ENCODE results near the gene NIPBL. TPM values are rescaled to one million over a fixed set of nuclear protein-coding genes. Genes with fewer than 3 reads are reported as not detected.

The NIPBL gene
- total and polyA plus RNA-seq, 2 of the 8 experiments (the other 6 are each of a cell fraction or from before 2014, with no cell fraction given): 21.1 to 53.5 TPM

DNA sequence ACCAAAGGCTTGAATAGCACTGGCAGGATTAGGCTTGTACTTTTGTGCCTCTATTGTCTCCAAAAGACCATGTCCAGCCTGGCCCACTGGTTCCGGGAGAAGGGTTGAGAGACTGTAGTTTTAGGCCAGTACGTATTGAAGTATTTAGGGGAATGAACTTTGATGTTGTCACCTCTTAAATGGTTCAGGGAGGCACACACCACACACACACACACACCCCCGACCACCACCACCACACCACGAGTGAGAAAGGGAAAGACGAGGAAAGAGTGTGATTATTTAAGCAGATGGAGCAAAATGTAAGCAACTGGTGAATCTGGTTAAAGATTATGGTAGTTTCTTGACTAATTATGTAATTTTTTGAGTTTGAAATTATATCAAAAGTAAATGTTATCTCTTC, 61.6 kb downstream of the NIPBL start (continued):
- TF ChIP-seq CHD7 (IDR thresholded peaks at IDR 0.05; ENCODE audit: insufficient replicate concordance, low read length) (no peak), SIX5 (IDR thresholded peaks at IDR 0.05; ENCODE audit: low read depth, low read length) (no peak)

All from H1 (cell line).